ENCODE results near the gene SPTBN1.

GRCh38 chr2:54534221-54534620 is 78.1 kb downstream of the SPTBN1 start:
- TF ChIP-seq CTCF (IDR thresholded peaks at IDR 0.05) (no peak), POLR2A (IDR thresholded peaks at IDR 0.05) (no peak), EP300 (IDR thresholded peaks at IDR 0.05) (no peak)

All from ovary (tissue), 3 donors.